Endothelial cell of umbilical vein (primary cell): Measurements from ENCODE around the gene ADARB2. TPM values are rescaled to one million over a fixed set of nuclear protein-coding genes. Genes with fewer than 3 reads are reported as not detected.

ENCODE experiments used
- BruUV-seq: library from RNA; stranded (reverse); fragments of 400-500 nt; replicated peaks from 2 replicates; lab custom pipeline; 2021; lab: Mats Ljungman, UMichigan
- CTCF ChIA-PET: fragments of 300-600, 350-600 bp; sonication (Branson Sonifier 250); formaldehyde crosslinking; loops from one replicate; lab custom pipeline; 2021; ENCODE audit warnings: antibody characterized with exemption, inconsistent platforms; lab: Charles Lee
- POLR2A ChIA-PET: fragments of 300-600, 350-600 bp; sonication (Branson Sonifier 250); formaldehyde crosslinking; loops from one replicate; lab custom pipeline; 2021; ENCODE audit warnings: antibody characterized with exemption, inconsistent platforms; lab: Charles Lee
- DNase-seq: peaks from one replicate; pipeline ENCODE4 v3.0.0-alpha.2; 2011; ENCODE audit warnings: low read depth, low spot score
- FAIRE-seq: peaks from 2 replicates; lab custom pipeline; 2011; peaks lifted over from hg19 to GRCh38; lab: Jason Lieb, UNC
- H2AFZ ChIP-seq: 2 replicates; pipeline ENCODE4 v1.6.0; 2012; ENCODE audit warnings: low read depth, low read length, control low read depth, inconsistent platforms
- H3K27ac ChIP-seq: 2 replicates; pipeline ENCODE4 v1.5.1; 2011; ENCODE audit warnings: low read depth, mild to moderate bottlenecking, control low read depth, low read length, moderate library complexity; ENCODE audit not compliant: insufficient read depth
- H3K27me3 ChIP-seq, 2 experiments: 2 replicates each; pipeline versions ENCODE4 v1.6.0 to v1.6.1; 2011; ENCODE audit warnings: low read length in 2 of 2, mixed read lengths in 1 of 2; ENCODE audit not compliant: control insufficient read depth in 2 of 2, insufficient read depth in 2 of 2
- H3K36me3 ChIP-seq, 2 experiments: 2 replicates in 1 of 2; 3 replicates in 1 of 2; pipeline ENCODE4 v1.5.1; 2011; ENCODE audit warnings: low read length in 2 of 2, mild to moderate bottlenecking in 1 of 2, moderate library complexity in 1 of 2; ENCODE audit not compliant: control insufficient read depth in 2 of 2, insufficient read depth in 2 of 2; ENCODE audit errors: extremely low read depth in 1 of 2
- H3K4me1 ChIP-seq: 3 replicates; pipeline ENCODE4 v1.5.1; 2011; ENCODE audit warnings: mild to moderate bottlenecking, low read length; ENCODE audit not compliant: control insufficient read depth, insufficient read depth; ENCODE audit errors: extremely low read depth
- H3K4me2 ChIP-seq: 2 replicates; pipeline ENCODE4 v1.6.1; 2011; ENCODE audit warnings: low read length, control low read depth, mixed read lengths; ENCODE audit not compliant: insufficient read depth
- H3K4me3 ChIP-seq, 3 experiments: fragments of 200-600 bp in 1 of 3; sonication (generic), shearing (Covaris generic) in 1 of 3; replicated peaks in 1 of 3; 2 replicates each; pipeline ENCODE4 v1.5.1; 2011 to 2016; ENCODE audit warnings: control low read depth in 3 of 3, low read length in 3 of 3, mild to moderate bottlenecking in 2 of 3, inconsistent platforms in 1 of 3, low read depth in 1 of 3, moderate library complexity in 1 of 3; ENCODE audit not compliant: insufficient read depth in 1 of 3
- H3K79me2 ChIP-seq: 2 replicates; pipeline ENCODE4 v1.6.0; 2012; ENCODE audit warnings: low read length, inconsistent platforms; ENCODE audit not compliant: control insufficient read depth, insufficient read depth
- H3K9ac ChIP-seq: replicated peaks from 2 replicates; pipeline ENCODE3; 2011; ENCODE audit warnings: low read length, control low read depth; ENCODE audit not compliant: insufficient read depth; ENCODE audit errors: extremely low read depth
- H3K9me1 ChIP-seq: replicated peaks from 3 replicates; pipeline ENCODE4 v1.6.0; 2011; ENCODE audit warnings: mild to moderate bottlenecking, low read length; ENCODE audit not compliant: control insufficient read depth, insufficient read depth; ENCODE audit errors: extremely low read depth
- H3K9me3 ChIP-seq: replicated peaks from 2 replicates; pipeline ENCODE4 v1.5.1; 2012; ENCODE audit warnings: low read length, inconsistent platforms; ENCODE audit not compliant: control insufficient read depth, insufficient read depth
- H4K20me1 ChIP-seq: replicated peaks from 2 replicates; pipeline ENCODE3; 2011; ENCODE audit warnings: mild to moderate bottlenecking, low read length; ENCODE audit not compliant: control insufficient read depth, insufficient read depth; ENCODE audit errors: extremely low read depth
- EZH2 ChIP-seq: IDR thresholded peaks from 2 replicates; pipeline ENCODE4 v1.6.1; 2012; ENCODE audit warnings: borderline replicate concordance, low read depth, mild to moderate bottlenecking, moderate library complexity, low read length, inconsistent platforms; ENCODE audit not compliant: severe bottlenecking
- GATA2 ChIP-seq: IDR thresholded peaks from 2 replicates; pipeline ENCODE4 v1.7.0; 2011; ENCODE audit warnings: low read depth, mild to moderate bottlenecking, moderate library complexity, mixed read lengths, low read length; ENCODE audit not compliant: insufficient read length, insufficient read depth
- JUN ChIP-seq: IDR thresholded peaks from 2 replicates; pipeline ENCODE4 v1.6.1; 2011; ENCODE audit warnings: borderline replicate concordance, low read depth; ENCODE audit not compliant: insufficient read length, insufficient read depth
- POLR2AphosphoS5 ChIP-seq: IDR thresholded peaks from 2 replicates; pipeline ENCODE4 v1.6.1; 2012; ENCODE audit warnings: low read depth, mild to moderate bottlenecking, control low read depth, low read length, moderate library complexity; ENCODE audit not compliant: insufficient read depth
- dilution Hi-C: fragments of 300-500 bp; cut with MboI; formaldehyde crosslinking; loops from one replicate; pipeline ENCODE4 v1.15.0; 2019; ENCODE audit warnings: low sequenced_read_pairs; ENCODE audit not compliant: extremely low pct_ligation_motif_present
- intact Hi-C: fragments of 100-400 bp; cut with micrococcal nuclease; formaldehyde crosslinking; loops from one replicate; pipeline ENCODE4 v1.10.0; 2022
- polyA plus RNA-seq, 4 experiments: library from polyadenylated mRNA; depleted of rRNA in 3 of 4; stranded (reverse) in 3 of 4; unstranded in 1 of 4; fragments of >200 nt; gene quantifications; 2 replicates each; pipeline versions ENCODE4 v1.2.1 to v1.2.3, GENCODE V29; 2011 to 2012; ENCODE audit warnings: missing spikeins in 1 of 4
- total RNA-seq: library from RNA; stranded (reverse); gene quantifications from 2 replicates; pipeline ENCODE4 v1.2.3, GENCODE V29; 2021
- TF ChIP-seq, protein P1 (sequence below): IDR thresholded peaks from 2 replicates; pipeline ENCODE4 v1.6.1; 2011; ENCODE audit not compliant: insufficient read depth, insufficient read length
- TF ChIP-seq, protein P2 (sequence below), 2 donors: IDR thresholded peaks; 1 replicate in 1 of 2; 2 replicates in 1 of 2; pipeline ENCODE4 v1.5.1; 2011; ENCODE audit warnings: low read length in 2 of 2, mild to moderate bottlenecking in 2 of 2, moderate library complexity in 2 of 2, control low read depth in 1 of 2, inconsistent platforms in 1 of 2, low read depth in 1 of 2; ENCODE audit not compliant: insufficient read depth in 1 of 2; ENCODE audit errors: extremely low read depth in 1 of 2

Gene ADARB2
- total and polyA plus RNA-seq, 2 donors (not counting 3 experiments of a cell fraction or from before 2014, with no cell fraction given) = not detected

DNA sequence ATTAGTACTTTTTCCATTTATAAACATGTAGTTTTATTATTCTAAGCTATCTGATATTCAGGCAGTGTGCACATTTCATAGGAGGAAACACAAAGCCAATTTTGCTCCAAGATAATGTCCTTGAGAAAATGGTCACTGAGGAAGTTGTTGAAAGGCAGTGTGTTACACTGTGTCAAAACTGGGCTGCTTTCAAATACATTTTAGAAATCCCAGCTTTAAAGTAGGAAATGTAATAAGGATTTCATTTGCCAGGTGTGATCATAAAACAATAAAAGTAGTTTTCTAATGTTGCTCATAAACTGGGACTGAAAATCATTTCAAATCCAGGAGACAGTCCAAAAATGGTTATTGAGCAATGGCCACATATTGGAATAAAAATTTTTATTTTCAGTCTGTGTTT is 601.1 kb downstream of the ADARB2 start:
- CTCF ChIA-PET = no interaction called here

DNA sequence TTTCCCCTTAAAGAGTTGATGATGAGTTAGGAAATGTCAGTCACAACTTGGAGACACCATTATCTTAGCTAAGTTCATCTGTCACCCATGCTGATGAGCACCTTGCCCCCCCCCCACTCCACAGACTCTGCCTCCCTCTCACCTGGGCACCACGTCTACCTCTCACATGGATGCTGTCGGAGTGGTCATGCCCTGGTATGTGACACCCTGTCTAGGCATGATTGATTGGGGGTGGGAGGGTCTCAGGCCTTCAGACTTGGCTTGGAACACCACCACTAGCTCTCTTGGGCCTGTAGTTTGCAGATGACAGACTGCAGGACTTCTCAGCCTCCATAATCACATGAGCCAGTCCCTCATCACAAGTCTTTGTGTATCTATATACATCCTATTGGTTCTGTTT is 603.2 kb downstream of the ADARB2 start:
- FAIRE-seq = no peak
- BruUV-seq = no TSS peak

More for the DNA sequence above, 601.1 kb downstream of the ADARB2 start:
- dilution Hi-C loops (no loop called here), intact Hi-C loops (no loop called here)
- Histone ChIP-seq H3K27ac (no peak overlapping the region), H3K4me2 (no peak overlapping the region), H3K9me3 (no peaks in the 10 kb centered on the region), H4K20me1 (no peaks in the 10 kb centered on the region), H3K9me1 (no peaks in the 10 kb centered on the region), H3K9ac (no peak overlapping the region), H3K4me3 (no peak overlapping the region), H2AFZ (no peak overlapping the region), H3K4me1 (no peaks in the 10 kb centered on the region), H3K79me2 (no peaks in the 10 kb centered on the region), H3K27me3 (peaks cover 0 to 8% of the 10 kb centered on the region in 2 experiments), H3K36me3 (no peaks in the 10 kb centered on the region)
- no peak for DNase-seq
- no peak for FAIRE-seq
- POLR2A ChIA-PET = no interaction called here
- BruUV-seq = no TSS peak
- TF ChIP-seq JUN (no peak), GATA2 (no peak), POLR2AphosphoS5 (no peak)
- TF ChIP-seq, protein P1, sequence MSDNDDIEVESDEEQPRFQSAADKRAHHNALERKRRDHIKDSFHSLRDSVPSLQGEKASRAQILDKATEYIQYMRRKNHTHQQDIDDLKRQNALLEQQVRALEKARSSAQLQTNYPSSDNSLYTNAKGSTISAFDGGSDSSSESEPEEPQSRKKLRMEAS = no peak
- TF ChIP-seq, protein P2, sequence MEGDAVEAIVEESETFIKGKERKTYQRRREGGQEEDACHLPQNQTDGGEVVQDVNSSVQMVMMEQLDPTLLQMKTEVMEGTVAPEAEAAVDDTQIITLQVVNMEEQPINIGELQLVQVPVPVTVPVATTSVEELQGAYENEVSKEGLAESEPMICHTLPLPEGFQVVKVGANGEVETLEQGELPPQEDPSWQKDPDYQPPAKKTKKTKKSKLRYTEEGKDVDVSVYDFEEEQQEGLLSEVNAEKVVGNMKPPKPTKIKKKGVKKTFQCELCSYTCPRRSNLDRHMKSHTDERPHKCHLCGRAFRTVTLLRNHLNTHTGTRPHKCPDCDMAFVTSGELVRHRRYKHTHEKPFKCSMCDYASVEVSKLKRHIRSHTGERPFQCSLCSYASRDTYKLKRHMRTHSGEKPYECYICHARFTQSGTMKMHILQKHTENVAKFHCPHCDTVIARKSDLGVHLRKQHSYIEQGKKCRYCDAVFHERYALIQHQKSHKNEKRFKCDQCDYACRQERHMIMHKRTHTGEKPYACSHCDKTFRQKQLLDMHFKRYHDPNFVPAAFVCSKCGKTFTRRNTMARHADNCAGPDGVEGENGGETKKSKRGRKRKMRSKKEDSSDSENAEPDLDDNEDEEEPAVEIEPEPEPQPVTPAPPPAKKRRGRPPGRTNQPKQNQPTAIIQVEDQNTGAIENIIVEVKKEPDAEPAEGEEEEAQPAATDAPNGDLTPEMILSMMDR (IDR thresholded peaks at IDR 0.05; ENCODE audit: extremely low read depth in 1 of 2, insufficient read depth in 1 of 2, low read depth in 1 of 2, low read length in 2 of 2) = no peak

More for the DNA sequence above, 603.2 kb downstream of the ADARB2 start:
- H3K9ac ChIP-seq = no peak overlapping the region
- H3K9me3 ChIP-seq = no peaks in the 10 kb centered on the region
- no peak overlapping the region for H2AFZ ChIP-seq
- H3K27ac ChIP-seq = no peak overlapping the region
- dilution Hi-C loops = no loop called here
- no peak for TF ChIP-seq EZH2
- H3K27me3 ChIP-seq = peaks cover 0 to 5% of the 10 kb centered on the region in 2 experiments
- peaks cover 0 to 13% of the 10 kb centered on the region in 2 experiments for H3K36me3 ChIP-seq
- CTCF ChIA-PET = no interaction called here
- intact Hi-C loops = no loop called here
- H3K4me1 ChIP-seq = no peaks in the 10 kb centered on the region
- DNase-seq = no peak
- H3K4me3 ChIP-seq = no peak overlapping the region
- no peak overlapping the region for H3K4me2 ChIP-seq
- H3K9me1 ChIP-seq = no peaks in the 10 kb centered on the region
- POLR2A ChIA-PET = no interaction called here
- no peaks in the 10 kb centered on the region for H4K20me1 ChIP-seq
- H3K79me2 ChIP-seq = no peaks in the 10 kb centered on the region
